Gastroesophageal sphincter (tissue), 4 donors: ENCODE data around the gene INHBA. TPM values are rescaled to one million over a fixed set of nuclear protein-coding genes. Genes with fewer than 3 reads are reported as not detected.

ENCODE experiments used
- ATAC-seq: fragments of 150-250 bp; one replicate; pipeline ENCODE4 v1.9.1; 2016; ENCODE audit warnings: mild to moderate bottlenecking, moderate library complexity
- H3K27ac ChIP-seq, 4 donors: fragments of 200-600 bp; sonication (generic) in 3 of 4; 1 replicate in 3 of 4; 2 replicates in 1 of 4; pipeline ENCODE4 v1.5.1; 2016 to 2019
- H3K27me3 ChIP-seq: fragments of 200-600 bp; sonication (generic); one replicate; pipeline ENCODE4 v1.5.1; 2019
- H3K36me3 ChIP-seq, 2 donors: fragments of 200-600 bp; sonication (generic); one replicate each; pipeline ENCODE4 v1.5.1; 2019; ENCODE audit warnings: control low read depth in 1 of 2
- H3K4me1 ChIP-seq, 3 donors: fragments of 200-600 bp; sonication (generic); 1 replicate in 2 of 3; 2 replicates in 1 of 3; pipeline ENCODE4 v1.5.1; 2016 to 2019; ENCODE audit warnings: control low read depth in 2 of 3
- H3K4me3 ChIP-seq, 2 donors: fragments of 200-600 bp; sonication (generic); one replicate each; pipeline ENCODE4 v1.5.1; 2019; ENCODE audit warnings: mild to moderate bottlenecking in 1 of 2, moderate library complexity in 1 of 2
- H3K9me3 ChIP-seq, 3 donors: fragments of 200-600 bp; sonication (generic); one replicate each; pipeline ENCODE4 v1.5.1; 2017 to 2019; ENCODE audit warnings: control low read depth in 2 of 3
- EP300 ChIP-seq: sonication (generic); formaldehyde crosslinking; IDR thresholded peaks from one replicate; pipeline ENCODE4 v1.6.1; 2017; ENCODE audit warnings: antibody characterized with exemption, mild to moderate bottlenecking
- POLR2A ChIP-seq, 2 donors: fragments of 450-650 bp; IDR thresholded peaks; one replicate each; pipeline ENCODE4 v1.6.1; 2017; ENCODE audit warnings: antibody characterized with exemption in 2 of 2, mild to moderate bottlenecking in 2 of 2, moderate library complexity in 1 of 2
- POLR2AphosphoS5 ChIP-seq: sonication (generic); formaldehyde crosslinking; IDR thresholded peaks from one replicate; pipeline ENCODE4 v1.6.1; 2017; ENCODE audit warnings: antibody characterized with exemption
- WGBS, 2 donors: methylation state at CpG; one replicate each; pipeline ENCODE4 v1.1.5; 2018; ENCODE audit warnings: low coverage in 1 of 2; 5-methylcytosine and 5-hydroxymethylcytosine counted together
- total RNA-seq, 4 donors: library from RNA; depleted of rRNA; stranded (reverse); fragments of >200 nt; gene quantifications; one replicate each; pipeline ENCODE4 v1.1.0, GENCODE V29; 2016
- TF ChIP-seq, protein P1 (sequence below), 4 experiments: fragments of 200-600 bp in 2 of 4; fragments of 450-650 bp in 2 of 4; sonication (generic) in 1 of 4; IDR thresholded peaks; one replicate each; pipeline ENCODE4 v1.5.1; 2017 to 2019; ENCODE audit warnings: antibody characterized with exemption in 4 of 4, mild to moderate bottlenecking in 2 of 4, moderate library complexity in 2 of 4

The INHBA gene
- total RNA-seq, 4 donors from 2014 or later: 16.7 to 49.2 (median 44.5) TPM

GRCh38 chr7:41682422-41682821 lies 20.5 kb downstream of the INHBA start:
- ATAC-seq: no peak
- no peaks in the 10 kb centered on the region for H3K9me3 ChIP-seq
- no peak overlapping the region for H3K4me3 ChIP-seq
- TF ChIP-seq EP300 (no peak), POLR2AphosphoS5 (no peak), POLR2A (IDR thresholded peaks at IDR 0.05) (no peak)
- TF ChIP-seq, protein P1, sequence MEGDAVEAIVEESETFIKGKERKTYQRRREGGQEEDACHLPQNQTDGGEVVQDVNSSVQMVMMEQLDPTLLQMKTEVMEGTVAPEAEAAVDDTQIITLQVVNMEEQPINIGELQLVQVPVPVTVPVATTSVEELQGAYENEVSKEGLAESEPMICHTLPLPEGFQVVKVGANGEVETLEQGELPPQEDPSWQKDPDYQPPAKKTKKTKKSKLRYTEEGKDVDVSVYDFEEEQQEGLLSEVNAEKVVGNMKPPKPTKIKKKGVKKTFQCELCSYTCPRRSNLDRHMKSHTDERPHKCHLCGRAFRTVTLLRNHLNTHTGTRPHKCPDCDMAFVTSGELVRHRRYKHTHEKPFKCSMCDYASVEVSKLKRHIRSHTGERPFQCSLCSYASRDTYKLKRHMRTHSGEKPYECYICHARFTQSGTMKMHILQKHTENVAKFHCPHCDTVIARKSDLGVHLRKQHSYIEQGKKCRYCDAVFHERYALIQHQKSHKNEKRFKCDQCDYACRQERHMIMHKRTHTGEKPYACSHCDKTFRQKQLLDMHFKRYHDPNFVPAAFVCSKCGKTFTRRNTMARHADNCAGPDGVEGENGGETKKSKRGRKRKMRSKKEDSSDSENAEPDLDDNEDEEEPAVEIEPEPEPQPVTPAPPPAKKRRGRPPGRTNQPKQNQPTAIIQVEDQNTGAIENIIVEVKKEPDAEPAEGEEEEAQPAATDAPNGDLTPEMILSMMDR (IDR thresholded peaks at IDR 0.05): no peak
- peaks cover 0 to under 1% (median 0%) of the 10 kb centered on the region in 3 donors for H3K4me1 ChIP-seq
- no peak overlapping the region for H3K27ac ChIP-seq
- no peaks in the 10 kb centered on the region for H3K36me3 ChIP-seq
- H3K27me3 ChIP-seq: no peaks in the 10 kb centered on the region

- Histone ChIP-seq H3K4me1 (no peaks in the 10 kb centered on the region), H3K4me3 (no peak overlapping the region), H3K27me3 (no peaks in the 10 kb centered on the region), H3K36me3 (no peaks in the 10 kb centered on the region), H3K27ac (no peak overlapping the region), H3K9me3 (no peaks in the 10 kb centered on the region)
- TF ChIP-seq POLR2A (IDR thresholded peaks at IDR 0.05) (no peak), POLR2AphosphoS5 (no peak), EP300 (no peak)
- TF ChIP-seq, protein P1 (IDR thresholded peaks at IDR 0.05): no peak
- ATAC-seq: no peak
- WGBS, 2 donors: 50 to 82% methylated on average over 2 of the region's 2 CpGs
Observed at GRCh38 chr7:41679566-41679965, 23.3 kb downstream of the INHBA start.

- H3K36me3 ChIP-seq: no peaks in the 10 kb centered on the region
- ATAC-seq: no peak
- WGBS, 2 donors: 64 to 87% methylated on average over 4 of the region's 4 CpGs
- no peaks in the 10 kb centered on the region for H3K9me3 ChIP-seq
- no peak overlapping the region for H3K27ac ChIP-seq
- H3K4me3 ChIP-seq: no peak overlapping the region
- TF ChIP-seq POLR2AphosphoS5 (no peak), EP300 (no peak), POLR2A (IDR thresholded peaks at IDR 0.05) (no peak)
- TF ChIP-seq, protein P1 (IDR thresholded peaks at IDR 0.05): no peak
- H3K4me1 ChIP-seq: no peaks in the 10 kb centered on the region
- H3K27me3 ChIP-seq: no peaks in the 10 kb centered on the region
Observed at GRCh38 chr7:41674505-41675023, 28.3 kb downstream of the INHBA start.

DNA sequence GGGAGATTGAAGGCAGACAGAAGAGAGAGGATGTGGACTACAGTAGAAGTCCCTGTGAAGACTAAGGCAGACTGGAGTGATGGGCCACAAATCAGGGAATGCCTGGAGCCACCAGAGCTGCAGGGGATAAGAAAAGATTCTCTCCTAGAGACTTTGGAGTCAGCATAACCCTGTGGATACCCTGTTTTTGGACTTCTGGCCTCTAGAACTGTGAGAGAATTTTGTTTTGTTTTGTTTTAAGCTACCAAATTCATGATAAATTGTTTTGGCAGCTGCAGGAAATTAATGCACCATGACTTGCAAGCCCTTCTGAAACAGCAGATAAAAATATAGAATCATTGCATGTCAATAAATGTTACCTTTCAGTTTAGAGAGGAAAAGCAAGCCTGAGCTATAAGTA lies 41.3 kb downstream of the INHBA start:
- no peaks in the 10 kb centered on the region for H3K9me3 ChIP-seq
- TF ChIP-seq POLR2AphosphoS5 (no peak), EP300 (no peak), POLR2A (IDR thresholded peaks at IDR 0.05) (no peak)
- TF ChIP-seq, protein P1 (IDR thresholded peaks at IDR 0.05): no peak
- no peak overlapping the region for H3K4me3 ChIP-seq
- no peak overlapping the region for H3K27ac ChIP-seq
- no peak for ATAC-seq
- no peaks in the 10 kb centered on the region for H3K27me3 ChIP-seq
- peaks cover 0 to 3% (median 0%) of the 10 kb centered on the region in 3 donors for H3K4me1 ChIP-seq
- H3K36me3 ChIP-seq: no peaks in the 10 kb centered on the region

DNA sequence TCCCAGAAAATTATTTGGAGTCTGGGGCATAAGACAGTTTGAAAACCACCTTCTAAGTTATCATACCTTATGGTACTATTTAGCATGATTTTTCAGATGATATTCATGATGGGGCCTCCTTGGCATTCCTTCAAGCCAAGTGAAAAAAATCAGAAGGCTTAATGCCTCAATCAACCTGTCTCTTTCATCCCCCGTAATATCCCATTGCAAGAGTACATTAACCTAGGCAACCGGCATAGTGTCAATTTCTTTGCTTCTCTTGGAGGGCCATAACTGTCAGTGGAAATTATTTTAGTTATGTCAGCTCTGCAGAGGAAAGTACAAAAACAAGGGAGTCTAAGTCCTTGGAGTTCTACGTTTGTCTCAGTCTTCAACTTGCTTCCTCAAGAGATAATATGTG lies 43.4 kb downstream of the INHBA start:
- no peaks in the 10 kb centered on the region for H3K36me3 ChIP-seq
- ATAC-seq: no peak
- H3K27ac ChIP-seq: no peak overlapping the region
- TF ChIP-seq, protein P1 (IDR thresholded peaks at IDR 0.05): no peak
- TF ChIP-seq EP300 (no peak), POLR2AphosphoS5 (no peak), POLR2A (IDR thresholded peaks at IDR 0.05) (no peak)
- H3K9me3 ChIP-seq: no peaks in the 10 kb centered on the region
- peaks cover 0 to 17% (median 4%) of the 10 kb centered on the region in 3 donors for H3K4me1 ChIP-seq
- 88 to 97% methylated on average over 3 of the region's 3 CpGs for WGBS, 2 donors
- H3K27me3 ChIP-seq: no peaks in the 10 kb centered on the region
- H3K4me3 ChIP-seq: no peak overlapping the region
